ENCODE results near the gene RELL1.
"Not testable (repeated sequence)": the region's sequence is repeated elsewhere in the genome, so short reads cannot be mapped to it uniquely, and the experiment has no call there.

The RELL1 gene

GRCh38 chr4:37690976-37691375, 4.8 kb upstream of the RELL1 start:
- DNase-seq, result no peak

GRCh38 chr4:37689353-37690095, 3.3 kb upstream of the RELL1 start:
- DNase-seq, result no peak

GRCh38 chr4:37687681-37688080, 1.5 kb upstream of the RELL1 start:
- no peak for DNase-seq

GRCh38 chr4:37687194-37687562, 1.0 kb upstream of the RELL1 start:
- no peak for DNase-seq

- peak; percentile 29 for DNase-seq
These were observed 278 bp downstream of the RELL1 start for GRCh38 chr4:37685823-37686372.

- peak; percentile 41 for DNase-seq
These were observed 884 bp downstream of the RELL1 start for GRCh38 chr4:37685161-37685822.

- DNase-seq, result no peak
These were observed 2.0 kb downstream of the RELL1 start for GRCh38 chr4:37684154-37684553.

- no peak for DNase-seq
These were observed 3.3 kb downstream of the RELL1 start for GRCh38 chr4:37682701-37683401.

GRCh38 chr4:37680089-37680488, 6.1 kb downstream of the RELL1 start:
- no peak for DNase-seq

GRCh38 chr4:37679301-37679700, 6.9 kb downstream of the RELL1 start:
- DNase-seq, result no peak

GRCh38 chr4:37678624-37679023, 7.6 kb downstream of the RELL1 start:
- no peak for DNase-seq

GRCh38 chr4:37675587-37676290, 10.4 kb downstream of the RELL1 start:
- no peak for DNase-seq

GRCh38 chr4:37674439-37674838, 11.7 kb downstream of the RELL1 start:
- DNase-seq, result no peak

- DNase-seq, result no peak
These were observed 12.5 kb downstream of the RELL1 start for GRCh38 chr4:37673538-37674192.

- DNase-seq, result no peak
These were observed 15.1 kb downstream of the RELL1 start for GRCh38 chr4:37671072-37671471.

- no peak for DNase-seq
These were observed 15.9 kb downstream of the RELL1 start for GRCh38 chr4:37670249-37670648.

GRCh38 chr4:37669124-37669523, 17.1 kb downstream of the RELL1 start:
- DNase-seq, result not testable (repeated sequence)

- DNase-seq, result no peak
These were observed 18.7 kb downstream of the RELL1 start for GRCh38 chr4:37667197-37668100.

- no peak for DNase-seq
These were observed 19.5 kb downstream of the RELL1 start for GRCh38 chr4:37666625-37667071.

GRCh38 chr4:37665333-37666320, 20.5 kb downstream of the RELL1 start:
- DNase-seq, result no peak
